ENCODE measurements around the gene OR5T3.
"Not testable (repeated sequence)": the region's sequence is repeated elsewhere in the genome, so short reads cannot be mapped to it uniquely, and the experiment has no call there.

Gene OR5T3

DNA sequence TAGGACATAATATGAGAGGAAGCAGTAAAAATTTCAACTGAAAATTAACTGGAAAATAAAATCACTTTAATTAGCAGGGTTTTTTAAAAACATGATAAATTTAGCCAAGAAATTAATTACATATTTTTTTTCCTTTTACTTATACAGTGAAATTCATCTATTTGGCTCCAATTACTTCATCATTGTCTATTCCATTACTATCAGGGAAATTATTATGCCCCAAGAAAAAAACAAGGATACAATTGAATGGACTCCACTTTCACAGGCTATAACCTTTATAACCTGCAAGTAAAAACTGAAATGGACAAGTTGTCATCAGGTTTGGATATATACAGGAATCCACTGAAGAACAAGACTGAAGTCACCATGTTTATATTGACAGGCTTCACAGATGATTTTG, at the start of gene OR5T3:
OR5T3 (plus strand) TSS at position 301 of the 400 bp plus-strand sequence; CDS start at position 301, 0 bp downstream.
- no peak for DNase-seq (ENCODE audit: low spot score)

DNA sequence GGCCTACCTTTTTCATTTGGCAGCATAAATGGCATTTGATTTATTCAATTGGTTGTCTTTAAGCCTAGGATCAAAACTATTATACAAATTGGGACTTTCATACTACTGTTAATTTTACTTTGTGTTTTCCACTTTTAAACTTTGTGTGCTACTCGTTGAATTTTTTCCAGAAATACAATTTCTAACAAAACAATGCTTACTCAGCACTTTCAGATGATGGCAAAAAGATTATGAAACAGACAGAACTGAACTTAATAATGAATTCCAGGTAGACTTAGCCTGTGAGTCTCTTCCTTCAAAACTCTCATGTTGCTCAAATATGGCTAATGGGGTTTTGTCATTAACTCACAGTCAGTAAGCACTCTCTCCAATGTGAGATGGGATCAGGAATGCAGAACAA, 44.3 kb upstream of the OR5T3 start:
- no peak for DNase-seq (ENCODE audit: low spot score)

DNA sequence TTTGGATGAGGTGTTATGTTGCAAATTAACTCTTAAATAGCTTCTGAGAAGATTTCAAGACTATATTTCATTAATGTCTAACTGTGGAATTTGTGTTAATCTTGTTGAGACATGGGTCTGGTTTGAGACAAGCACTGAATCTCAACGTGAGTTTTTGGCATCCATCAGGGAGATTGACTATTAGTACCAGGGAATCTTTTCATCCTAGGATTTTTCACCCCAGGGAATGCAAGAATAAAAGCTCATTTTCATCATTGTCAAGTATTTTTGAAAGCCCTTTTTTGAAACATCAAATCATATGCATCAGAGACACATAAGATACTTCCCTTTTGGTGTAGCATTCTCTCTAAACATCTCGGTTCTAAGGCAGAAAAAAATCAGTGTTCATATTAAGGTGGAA, 37.5 kb upstream of the OR5T3 start:
- DNase-seq (ENCODE audit: low spot score): no peak

DNA sequence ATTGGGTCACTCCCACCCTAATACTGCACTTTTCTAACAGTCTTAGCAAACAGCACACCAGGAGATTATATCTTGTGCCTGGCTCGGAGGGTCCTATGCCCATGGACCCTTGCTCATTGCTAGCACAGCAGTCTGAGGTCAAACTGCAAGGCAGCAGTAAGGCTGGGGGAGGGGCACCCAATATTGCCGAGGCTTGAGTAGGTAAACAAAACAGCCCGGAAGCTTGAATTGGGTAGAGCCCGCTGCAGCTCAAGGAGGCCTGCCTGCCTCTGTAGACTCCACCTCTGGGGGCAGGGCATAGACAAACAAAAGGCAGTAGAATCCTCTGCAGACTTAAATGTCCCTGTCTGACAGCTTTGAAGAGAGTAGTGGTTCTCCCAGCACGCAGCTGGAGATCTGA, 32.3 kb upstream of the OR5T3 start:
- not testable (repeated sequence) for DNase-seq (ENCODE audit: low spot score)

GRCh38 chr11:56234155-56234554, 17.9 kb upstream of the OR5T3 start, which contains the start of gene OR5T2:
OR5T2 (minus strand) TSS chr11:56234255; CDS start chr11:56233062, 1,193 bp downstream.
- no peak for DNase-seq (ENCODE audit: low spot score)

GRCh38 chr11:56271092-56271491, 19.0 kb downstream of the OR5T3 start:
- no peak for DNase-seq (ENCODE audit: low spot score)

- no peak for DNase-seq (ENCODE audit: low spot score)
Measured at GRCh38 chr11:56273854-56274253, 21.8 kb downstream of the OR5T3 start, which contains the start of gene OR5T1. OR5T1 (plus strand) TSS chr11:56274154; CDS start chr11:56275639, 1,485 bp downstream.

DNA sequence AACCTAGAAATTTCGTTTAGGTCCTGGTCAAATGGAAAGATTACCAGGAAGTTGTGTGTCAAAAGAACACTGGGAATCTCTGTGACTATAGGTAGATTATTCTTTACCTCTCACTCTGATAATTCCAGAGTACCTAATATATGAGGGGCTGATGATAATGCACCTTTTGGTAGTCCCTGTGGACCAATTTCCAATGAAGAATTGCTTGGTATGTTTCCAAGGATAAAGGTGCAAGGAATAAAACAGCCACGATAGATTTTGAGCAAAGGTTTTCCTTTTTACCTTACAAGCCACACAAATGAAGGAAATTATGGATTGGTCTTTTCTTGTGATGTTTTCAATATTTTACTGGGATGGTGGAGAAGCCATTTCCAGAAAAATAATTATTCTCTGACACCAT, 40.1 kb downstream of the OR5T3 start, which contains the start of gene OR8H1:
OR8H1 (minus strand) TSS at position 101 of the 400 bp plus-strand sequence. CDS start 1,192 bp downstream, outside the sequence.
- DNase-seq (ENCODE audit: low spot score): no peak

DNA sequence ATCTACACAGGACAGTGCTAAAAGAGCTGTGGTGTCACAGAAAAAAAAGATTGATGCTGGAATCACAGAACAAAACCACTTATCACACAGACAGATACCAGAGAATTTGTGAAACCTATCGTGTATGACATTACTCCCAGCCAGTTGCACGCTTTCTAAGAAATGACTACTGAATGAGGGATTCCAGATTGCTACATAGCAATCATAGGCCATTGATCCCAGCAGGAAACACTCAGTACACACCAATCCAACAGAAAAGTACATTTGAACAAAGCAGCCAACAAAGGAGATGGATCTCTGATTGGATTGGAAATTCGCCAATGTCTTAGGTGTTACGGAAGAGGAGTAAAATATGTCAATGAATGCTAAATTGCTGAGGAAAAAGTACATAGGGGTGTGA, 44.8 kb downstream of the OR5T3 start:
- DNase-seq (ENCODE audit: low spot score): no peak

All from AG08395 (cell line).